GM13976 (cell line): ENCODE data around the gene UMPS.

Experiments used
- DNase-seq: peaks from one replicate; pipeline ENCODE4 v3.0.0; 2012; ENCODE audit warnings: low spot score
- CTCF ChIP-seq: IDR thresholded peaks from 2 replicates; pipeline ENCODE4 v1.5.1; 2012; ENCODE audit warnings: borderline replicate concordance, mild to moderate bottlenecking; ENCODE audit not compliant: insufficient read depth; ENCODE audit errors: extremely low read depth, missing control alignments, control extremely low read depth
- in situ Hi-C: fragments of 300-500 bp; cut with MboI; formaldehyde crosslinking; loops from one replicate; pipeline ENCODE4 v1.12.0; 2022; ENCODE audit warnings: low sequenced_read_pairs, mixed read lengths, inconsistent platforms; ENCODE audit not compliant: unreplicated experiment

Gene UMPS

GRCh38 chr3:124796477-124796876 lies 66.2 kb downstream of the UMPS start:
- TF ChIP-seq CTCF: no peak
- DNase-seq: no peak
- in situ Hi-C loops: no loop called here

- no peak for DNase-seq
- in situ Hi-C loops: no loop called here
- TF ChIP-seq CTCF: no peak
Measured at GRCh38 chr3:124797426-124797945, 67.2 kb downstream of the UMPS start.
